Mesenchymal stem cell (in vitro differentiated cells and primary cell): Measurements from ENCODE around the gene GPX5.

ENCODE experiments used
- DNase-seq: peaks from one replicate; pipeline ENCODE4 v3.0.0-alpha.2; 2013
- H2AFZ ChIP-seq: one replicate; pipeline ENCODE4 v1.6.1; 2013; ENCODE audit warnings: low read depth, mild to moderate bottlenecking, control low read depth, inconsistent platforms, low read length, moderate library complexity
- H2AK5ac ChIP-seq: 2 replicates; pipeline ENCODE4 v1.6.1; 2013; ENCODE audit warnings: low read length, moderate library complexity, mild to moderate bottlenecking, inconsistent platforms; ENCODE audit not compliant: severe bottlenecking
- H2BK120ac ChIP-seq: one replicate; pipeline ENCODE4 v1.6.1; 2013; ENCODE audit warnings: low read depth, mild to moderate bottlenecking, inconsistent platforms, low read length, moderate library complexity
- H2BK12ac ChIP-seq, 2 experiments: one replicate each; pipeline ENCODE4 v1.6.1; 2013; ENCODE audit warnings: inconsistent platforms in 2 of 2, low read length in 2 of 2, mild to moderate bottlenecking in 2 of 2, moderate library complexity in 2 of 2, control low read depth in 1 of 2
- H2BK15ac ChIP-seq: one replicate; pipeline ENCODE4 v1.6.1; 2013; ENCODE audit warnings: mild to moderate bottlenecking, low read depth, inconsistent platforms; ENCODE audit not compliant: poor library complexity, severe bottlenecking
- H2BK5ac ChIP-seq: 2 replicates; pipeline ENCODE4 v1.6.1; 2013; ENCODE audit warnings: low read depth, mild to moderate bottlenecking, low read length, control low read depth, inconsistent platforms; ENCODE audit not compliant: poor library complexity, severe bottlenecking
- H3K14ac ChIP-seq, 2 experiments: one replicate each; pipeline ENCODE4 v1.6.1; 2013; ENCODE audit warnings: inconsistent platforms in 2 of 2, low read length in 2 of 2, control low read depth in 1 of 2, mild to moderate bottlenecking in 1 of 2, moderate library complexity in 1 of 2
- H3K18ac ChIP-seq, 2 experiments: one replicate each; pipeline ENCODE4 v1.6.1; 2013; ENCODE audit warnings: inconsistent platforms in 2 of 2, low read length in 2 of 2, control low read depth in 1 of 2, low read depth in 1 of 2, mild to moderate bottlenecking in 1 of 2
- H3K23ac ChIP-seq, 2 experiments: one replicate each; pipeline ENCODE4 v1.6.1; 2013; ENCODE audit warnings: inconsistent platforms in 2 of 2, low read length in 2 of 2, mild to moderate bottlenecking in 2 of 2, moderate library complexity in 2 of 2, control low read depth in 1 of 2
- H3K27ac ChIP-seq: 2 replicates; pipeline ENCODE4 v1.5.1; 2013; ENCODE audit warnings: mild to moderate bottlenecking, moderate library complexity, low read length, control low read depth, inconsistent platforms; ENCODE audit not compliant: poor library complexity, severe bottlenecking
- H3K27me3 ChIP-seq, 2 experiments: 2 replicates each; pipeline versions ENCODE4 v1.6.1 to v1.7.0; 2013; ENCODE audit warnings: low read length in 2 of 2, mild to moderate bottlenecking in 2 of 2, moderate library complexity in 2 of 2, control low read depth in 1 of 2, inconsistent platforms in 1 of 2; ENCODE audit not compliant: control insufficient read depth in 1 of 2, insufficient read depth in 1 of 2
- H3K36me3 ChIP-seq, 2 experiments: 2 replicates each; pipeline versions ENCODE4 v1.6.1 to v1.7.0; 2013; ENCODE audit warnings: low read length in 2 of 2, control low read depth in 1 of 2, inconsistent platforms in 1 of 2, low read depth in 1 of 2, mild to moderate bottlenecking in 1 of 2; ENCODE audit not compliant: insufficient read depth in 2 of 2, control insufficient read depth in 1 of 2
- H3K4ac ChIP-seq, 2 experiments: one replicate each; pipeline ENCODE4 v1.6.1; 2013; ENCODE audit warnings: inconsistent platforms in 2 of 2, low read length in 2 of 2, mild to moderate bottlenecking in 2 of 2, moderate library complexity in 2 of 2, control low read depth in 1 of 2, low read depth in 1 of 2
- H3K4me1 ChIP-seq: 2 replicates; pipeline ENCODE4 v1.6.1; 2013; ENCODE audit warnings: low read depth, low read length, control low read depth; ENCODE audit not compliant: control insufficient read depth, insufficient read depth
- H3K4me2 ChIP-seq: 2 replicates; pipeline ENCODE4 v1.6.1; 2013; ENCODE audit warnings: low read length, mild to moderate bottlenecking, inconsistent platforms; ENCODE audit not compliant: poor library complexity, severe bottlenecking
- H3K4me3 ChIP-seq, 2 experiments: 2 replicates each; pipeline versions ENCODE4 v1.5.1 to v1.7.0; 2013; ENCODE audit warnings: low read length in 2 of 2, mild to moderate bottlenecking in 2 of 2, control low read depth in 1 of 2, low read depth in 1 of 2; ENCODE audit not compliant: insufficient read depth in 1 of 2
- H3K79me1 ChIP-seq: replicated peaks from 2 replicates; pipeline ENCODE4 v1.6.1; 2013; ENCODE audit warnings: mild to moderate bottlenecking, control low read depth, low read length, inconsistent platforms; ENCODE audit not compliant: poor library complexity, severe bottlenecking
- H3K9ac ChIP-seq: 2 replicates; pipeline ENCODE4 v1.7.0; 2013; ENCODE audit warnings: mild to moderate bottlenecking, low read length, moderate library complexity
- H3K9me3 ChIP-seq: 2 replicates; pipeline ENCODE4 v1.7.0; 2013; ENCODE audit warnings: mild to moderate bottlenecking, low read length; ENCODE audit not compliant: control insufficient read depth
- H4K8ac ChIP-seq: one replicate; pipeline ENCODE4 v1.6.1; 2013; ENCODE audit warnings: inconsistent platforms, mild to moderate bottlenecking, low read length, moderate library complexity
- H4K91ac ChIP-seq: one replicate; pipeline ENCODE4 v1.6.1; 2013; ENCODE audit warnings: mild to moderate bottlenecking, low read length, inconsistent platforms
- WGBS: methylation state at CpG from one replicate; pipeline ENCODE4 v1.1.7; 2013; ENCODE audit warnings: mixed read lengths; 5-methylcytosine and 5-hydroxymethylcytosine counted together

The GPX5 gene

GRCh38 chr6:28568515-28569108 is 42.9 kb downstream of the GPX5 start:
- DNase-seq: no peak
- Histone ChIP-seq H2BK15ac (no peak overlapping the region), H4K91ac (no peak overlapping the region), H3K27me3 (no peaks in the 10 kb centered on the region), H3K4me3 (no peak overlapping the region), H2BK5ac (no peak overlapping the region), H3K27ac (no peak overlapping the region), H3K9ac (no peak overlapping the region), H3K18ac (no peak overlapping the region), H3K79me1 (no peaks in the 10 kb centered on the region), H2BK12ac (no peak overlapping the region), H3K4ac (no peak overlapping the region), H2AK5ac (no peak overlapping the region), H3K4me2 (no peak overlapping the region), H2AFZ (no peak overlapping the region), H3K23ac (no peak overlapping the region), H2BK120ac (no peak overlapping the region), H4K8ac (no peak overlapping the region), H3K36me3 (no peaks in the 10 kb centered on the region), H3K14ac (no peak overlapping the region), H3K4me1 (no peaks in the 10 kb centered on the region), H3K9me3 (no peaks in the 10 kb centered on the region)
- 98% methylated on average over 4 of the region's 4 CpGs for WGBS

- no peak overlapping the region for H3K4ac ChIP-seq
Measured at GRCh38 chr6:28569748-28570147, 44.1 kb downstream of the GPX5 start.

GRCh38 chr6:28580475-28580874 is 54.8 kb downstream of the GPX5 start:
- Histone ChIP-seq H3K9ac (no peak overlapping the region), H3K4ac (no peak overlapping the region)

More at GRCh38 chr6:28569748-28570147, 44.1 kb downstream of the GPX5 start:
- Histone ChIP-seq H2AFZ (no peak overlapping the region), H3K9ac (no peak overlapping the region), H3K18ac (no peak overlapping the region), H4K8ac (no peak overlapping the region), H2AK5ac (no peak overlapping the region), H2BK12ac (no peak overlapping the region), H3K4me2 (no peak overlapping the region), H4K91ac (no peak overlapping the region), H3K27ac (no peak overlapping the region), H3K27me3 (no peaks in the 10 kb centered on the region), H3K14ac (no peak overlapping the region), H2BK5ac (no peak overlapping the region), H3K9me3 (no peaks in the 10 kb centered on the region), H2BK120ac (no peak overlapping the region), H2BK15ac (no peak overlapping the region), H3K36me3 (no peaks in the 10 kb centered on the region), H3K23ac (no peak overlapping the region), H3K79me1 (no peaks in the 10 kb centered on the region), H3K4me1 (no peaks in the 10 kb centered on the region), H3K4me3 (no peak overlapping the region)
- no CpG with 5 or more reads among the region's 2 CpGs for WGBS
- DNase-seq: no peak

GRCh38 chr6:28583463-28583862 is 57.8 kb downstream of the GPX5 start:
- H2AK5ac ChIP-seq: no peak overlapping the region
- H3K27me3 ChIP-seq: peaks cover 0 to 12% of the 10 kb centered on the region in 2 experiments
- H3K36me3 ChIP-seq: no peaks in the 10 kb centered on the region
- H3K4me2 ChIP-seq: no peak overlapping the region
- no peak overlapping the region for H3K4ac ChIP-seq
- no peak overlapping the region for H2BK5ac ChIP-seq
- H2BK120ac ChIP-seq: no peak overlapping the region
- no peak overlapping the region for H2AFZ ChIP-seq
- H4K91ac ChIP-seq: no peak overlapping the region
- H2BK12ac ChIP-seq: no peak overlapping the region
- H3K14ac ChIP-seq: no peak overlapping the region
- no peak overlapping the region for H3K27ac ChIP-seq
- no peak overlapping the region for H3K23ac ChIP-seq
- no peak for DNase-seq
- peaks cover 17% of the 10 kb centered on the region for H3K79me1 ChIP-seq
- H3K18ac ChIP-seq: no peak overlapping the region
- H3K9me3 ChIP-seq: no peaks in the 10 kb centered on the region
- no peak overlapping the region for H3K9ac ChIP-seq
- H3K4me1 ChIP-seq: peaks cover 6% of the 10 kb centered on the region
- H3K4me3 ChIP-seq: no peak overlapping the region
- H2BK15ac ChIP-seq: no peak overlapping the region
- H4K8ac ChIP-seq: no peak overlapping the region
- WGBS: 100% methylated on average over 1 of the region's 2 CpGs

More at GRCh38 chr6:28580475-28580874, 54.8 kb downstream of the GPX5 start:
- Histone ChIP-seq H3K18ac (no peak overlapping the region), H3K4me1 (no peaks in the 10 kb centered on the region), H3K36me3 (no peaks in the 10 kb centered on the region), H2BK12ac (no peak overlapping the region), H2BK5ac (no peak overlapping the region), H3K9me3 (no peaks in the 10 kb centered on the region), H3K27me3 (peaks cover 0 to 4% of the 10 kb centered on the region in 2 experiments), H2AFZ (no peak overlapping the region), H3K14ac (no peak overlapping the region), H4K91ac (no peak overlapping the region), H3K4me3 (no peak overlapping the region), H4K8ac (no peak overlapping the region), H2AK5ac (no peak overlapping the region), H3K27ac (no peak overlapping the region), H3K79me1 (peaks cover 10% of the 10 kb centered on the region), H2BK15ac (no peak overlapping the region), H3K4me2 (no peak overlapping the region), H3K23ac (no peak overlapping the region), H2BK120ac (no peak overlapping the region)
- no peak for DNase-seq
